Retinal pigment epithelial cell (primary cell): ENCODE measurements around the gene CNOT10.

Experiments used
- DNase-seq: peaks from one replicate; pipeline ENCODE4 v3.0.0-alpha.2; 2010; ENCODE audit warnings: low read depth
- H3K4me3 ChIP-seq: 2 replicates; pipeline ENCODE4 v1.5.1; 2011; ENCODE audit warnings: mild to moderate bottlenecking, low read length, control low read depth, moderate library complexity
- CTCF ChIP-seq: conservative IDR thresholded peaks from 2 replicates; pipeline ENCODE4 v1.5.1; 2011; ENCODE audit warnings: low read depth, low read length, control low read depth, inconsistent platforms

The CNOT10 gene

DNA sequence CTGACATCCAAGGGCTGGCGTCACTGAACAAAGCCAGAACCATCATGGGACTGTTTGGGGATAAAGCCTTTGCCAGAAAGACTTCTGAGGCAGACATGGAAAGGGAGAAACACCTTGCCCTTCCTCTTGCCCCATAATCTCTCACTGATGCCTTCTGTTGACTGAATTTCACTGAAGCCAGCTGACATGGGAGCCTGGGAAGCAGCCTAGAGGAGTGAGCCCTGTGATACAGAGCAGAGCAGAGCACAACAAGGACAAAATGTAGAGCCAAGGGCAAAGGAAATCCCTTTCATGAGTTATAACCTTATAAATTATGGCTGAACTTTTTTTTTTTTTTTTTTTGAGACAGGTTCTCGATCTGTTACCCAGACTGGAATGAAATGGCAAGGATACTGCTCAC is 9.8 kb upstream of the CNOT10 start:
- TF ChIP-seq CTCF = no peak
- no peak overlapping the region for H3K4me3 ChIP-seq
- no peak for DNase-seq

- no peak overlapping the region for H3K4me3 ChIP-seq
- no peak for TF ChIP-seq CTCF
- no peak for DNase-seq
Measured at GRCh38 chr3:32675650-32676049, 9.3 kb upstream of the CNOT10 start.

GRCh38 chr3:32681811-32682210 is 3.2 kb upstream of the CNOT10 start:
- no peak overlapping the region for H3K4me3 ChIP-seq
- no peak for DNase-seq
- TF ChIP-seq CTCF = no peak

DNA sequence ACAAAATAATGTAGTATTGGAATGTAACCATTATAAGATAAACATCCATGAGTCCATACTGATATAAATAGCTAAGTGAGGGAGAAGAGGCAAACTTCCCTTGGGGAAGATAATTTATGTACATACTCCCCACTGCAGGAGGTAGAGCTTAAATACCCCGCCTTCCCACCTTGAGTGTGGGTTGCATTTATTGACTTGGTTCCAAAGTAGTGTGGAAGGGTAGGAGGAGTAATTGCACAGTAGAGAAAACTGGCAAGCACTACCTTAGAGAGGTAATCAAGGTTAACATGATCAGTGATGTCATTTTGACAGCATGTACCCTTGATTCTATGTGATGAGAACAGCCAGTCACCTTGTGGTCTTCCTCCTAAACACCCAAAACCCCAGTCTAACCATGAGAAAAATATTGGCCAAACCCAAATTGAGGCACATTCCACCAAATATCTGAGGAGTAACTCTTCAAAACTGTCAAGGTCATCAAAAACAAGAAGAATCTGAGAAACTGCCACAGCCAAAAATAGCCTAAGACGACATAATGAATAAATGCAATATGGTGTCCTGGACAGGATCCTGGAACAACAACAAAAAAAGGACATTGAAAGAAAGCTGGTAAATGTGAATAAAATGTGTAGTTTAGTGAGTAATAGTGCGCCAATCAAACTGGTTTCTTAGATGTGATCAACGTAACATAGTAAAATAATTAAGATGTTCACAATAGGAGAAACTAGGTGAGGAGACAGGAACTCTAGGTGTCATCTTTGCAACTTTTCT is 774 bp upstream of the CNOT10 start:
- no peak for TF ChIP-seq CTCF
- H3K4me3 ChIP-seq = peak overlapping the region; percentile 84
- DNase-seq = no peak

DNA sequence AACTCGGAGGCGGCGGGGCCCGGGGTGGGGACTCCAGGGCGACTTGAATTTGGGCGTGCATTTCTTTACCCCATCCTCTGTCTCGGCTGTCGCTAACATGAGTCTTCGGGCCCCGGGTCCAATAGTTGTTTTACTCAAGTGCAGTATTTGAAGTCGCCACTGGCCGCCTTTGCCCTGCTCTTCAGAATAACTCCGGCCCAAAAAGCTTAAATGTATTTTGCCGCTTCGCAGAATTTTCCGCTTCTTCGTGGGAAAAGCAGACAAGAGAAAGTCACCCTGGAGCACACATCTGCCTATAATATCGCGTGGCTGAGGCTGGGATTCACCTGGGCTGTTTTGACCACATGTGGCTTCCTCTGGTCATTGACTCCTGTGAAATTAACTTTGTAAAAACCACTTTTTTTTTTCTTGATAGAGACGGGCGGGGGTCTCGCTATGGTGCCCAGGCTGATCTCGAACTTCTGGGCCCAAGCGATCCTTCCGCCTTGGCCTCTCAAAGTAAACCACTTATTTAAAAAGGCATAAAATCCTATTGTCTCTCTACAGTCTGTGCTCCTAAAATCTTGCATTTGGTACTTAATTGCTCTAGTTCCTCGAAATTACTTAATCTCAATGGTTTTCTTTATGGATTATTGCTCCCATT is 676 bp downstream of the CNOT10 start:
- peak overlapping the region; percentile 84 for H3K4me3 ChIP-seq
- DNase-seq = no peak
- no peak for TF ChIP-seq CTCF

DNA sequence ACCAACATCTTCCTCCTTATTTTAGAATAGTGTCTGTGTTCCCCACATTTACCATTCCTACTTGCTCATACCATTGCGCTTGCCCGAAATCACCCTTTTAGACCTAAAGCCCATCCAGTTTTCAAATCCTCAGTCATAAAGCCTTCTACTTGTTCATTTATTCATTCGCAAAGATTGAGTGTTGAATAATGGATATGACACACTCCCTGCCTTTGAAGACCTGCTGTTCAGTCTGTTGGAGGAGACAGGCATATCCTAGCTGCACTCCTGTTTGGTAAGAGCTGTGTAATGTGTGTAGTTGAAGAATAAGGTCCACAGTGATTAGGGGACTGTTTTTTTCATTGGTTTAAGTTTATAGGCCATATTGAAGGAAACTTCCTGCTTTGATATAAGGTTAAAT is 1.7 kb downstream of the CNOT10 start:
- H3K4me3 ChIP-seq = no peak overlapping the region
- no peak for TF ChIP-seq CTCF
- DNase-seq = no peak

GRCh38 chr3:32691847-32692246 is 6.9 kb downstream of the CNOT10 start:
- no peak for TF ChIP-seq CTCF
- no peak for DNase-seq
- H3K4me3 ChIP-seq = no peak overlapping the region
